ENCODE data around the gene SLC37A4.
"Not testable (repeated sequence)": the region's sequence is repeated elsewhere in the genome, so short reads cannot be mapped to it uniquely, and the experiment has no call there.

Gene SLC37A4

DNA sequence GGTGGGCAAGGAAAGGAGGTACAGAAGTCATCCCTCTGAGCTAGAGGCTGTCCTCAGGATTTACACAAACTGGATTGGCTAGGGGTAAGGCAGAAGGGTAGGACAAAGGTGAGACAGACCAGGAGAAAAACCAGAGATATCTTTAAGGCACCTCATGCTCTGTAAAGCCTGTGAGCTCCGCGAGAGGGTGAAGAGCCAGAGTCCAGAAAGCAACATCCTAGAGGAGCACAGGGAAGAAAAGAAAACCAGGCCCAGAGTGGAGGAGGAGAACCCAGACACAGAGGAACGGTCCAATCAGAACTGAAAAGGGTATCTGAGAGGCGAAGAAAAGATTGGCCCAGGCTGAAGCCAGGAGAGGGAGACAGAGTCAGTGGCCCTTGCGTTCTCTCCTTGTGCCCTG lies 5.1 kb downstream of the SLC37A4 start:
- TF ChIP-seq TAF1 (IDR thresholded peaks at IDR 0.05; ENCODE audit: borderline replicate concordance, low read depth, low read length) (no peak), POLR2A (IDR thresholded peaks at IDR 0.05; ENCODE audit: low read depth, low read length) (no peak), POLR2AphosphoS5 (IDR thresholded peaks at IDR 0.05; ENCODE audit: low read depth, low read length) (no peak)
- FAIRE-seq (no peak), DNase-seq (ENCODE audit: insufficient read length) (no peak)

DNA sequence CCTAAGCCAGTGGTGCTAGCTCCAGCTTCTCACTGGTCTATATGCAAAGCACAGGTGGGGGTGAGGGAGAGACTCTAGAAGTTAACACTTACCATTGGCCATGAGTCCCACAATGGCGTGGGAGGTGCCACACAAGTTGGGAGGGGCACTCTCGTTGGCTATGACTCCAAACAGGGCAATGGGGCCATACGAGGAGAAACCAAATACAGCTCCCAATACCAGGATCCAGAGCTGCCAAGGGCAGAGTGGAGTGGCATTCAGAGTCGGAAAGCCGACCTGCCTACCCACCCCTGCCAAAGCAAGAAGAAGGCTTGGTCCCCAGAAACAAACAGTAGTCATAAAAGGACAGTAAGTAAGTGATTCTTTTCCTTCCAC lies 5.6 kb downstream of the SLC37A4 start:
- DNase-seq (ENCODE audit: insufficient read length) (no peak), FAIRE-seq (no peak)
- no peak for TF ChIP-seq TAF1 (IDR thresholded peaks at IDR 0.05; ENCODE audit: borderline replicate concordance, low read depth, low read length)
- TF ChIP-seq POLR2AphosphoS5 (IDR thresholded peaks at IDR 0.05; ENCODE audit: low read depth, low read length) = no peak
- no peak for TF ChIP-seq POLR2A (IDR thresholded peaks at IDR 0.05; ENCODE audit: low read depth, low read length)

DNA sequence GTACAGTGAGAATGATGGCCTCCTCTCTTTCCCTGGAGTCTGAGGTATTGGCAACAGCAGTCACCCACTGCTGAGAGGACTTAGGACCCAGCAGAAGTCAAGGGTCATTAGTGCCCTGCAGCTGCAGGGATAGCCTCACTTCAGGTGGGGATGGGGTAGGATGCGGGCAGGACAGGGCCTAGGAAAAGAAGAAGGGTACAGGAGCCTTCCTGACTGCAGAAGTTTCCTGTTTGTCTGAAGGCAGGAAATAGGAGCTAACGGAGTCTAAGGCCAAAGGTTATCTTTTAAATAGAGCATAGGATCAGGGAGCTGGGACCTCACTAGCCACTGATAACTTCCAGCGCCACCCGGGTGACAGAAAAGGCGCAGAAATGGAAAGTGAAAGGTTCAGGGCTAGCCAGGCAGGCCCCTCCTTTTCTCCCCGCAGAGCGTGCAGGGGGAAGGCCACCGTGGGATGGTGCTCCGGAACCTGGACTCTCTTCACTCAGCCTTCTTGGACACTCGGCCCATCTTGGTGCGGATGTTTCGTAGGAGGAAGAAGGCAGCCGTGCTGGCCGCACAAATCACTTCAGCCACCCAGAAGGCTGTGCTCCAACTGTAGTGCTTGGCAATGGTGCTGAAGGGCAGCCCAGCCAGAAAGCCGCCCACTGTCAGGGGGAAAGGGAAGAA lies 6.1 kb downstream of the SLC37A4 start:
- FAIRE-seq (no peak), DNase-seq (ENCODE audit: insufficient read length) (no peak)
- no peak for TF ChIP-seq POLR2A (IDR thresholded peaks at IDR 0.05; ENCODE audit: low read depth, low read length)
- no peak for TF ChIP-seq POLR2AphosphoS5 (IDR thresholded peaks at IDR 0.05; ENCODE audit: low read depth, low read length)
- no peak for TF ChIP-seq TAF1 (IDR thresholded peaks at IDR 0.05; ENCODE audit: borderline replicate concordance, low read depth, low read length)

DNA sequence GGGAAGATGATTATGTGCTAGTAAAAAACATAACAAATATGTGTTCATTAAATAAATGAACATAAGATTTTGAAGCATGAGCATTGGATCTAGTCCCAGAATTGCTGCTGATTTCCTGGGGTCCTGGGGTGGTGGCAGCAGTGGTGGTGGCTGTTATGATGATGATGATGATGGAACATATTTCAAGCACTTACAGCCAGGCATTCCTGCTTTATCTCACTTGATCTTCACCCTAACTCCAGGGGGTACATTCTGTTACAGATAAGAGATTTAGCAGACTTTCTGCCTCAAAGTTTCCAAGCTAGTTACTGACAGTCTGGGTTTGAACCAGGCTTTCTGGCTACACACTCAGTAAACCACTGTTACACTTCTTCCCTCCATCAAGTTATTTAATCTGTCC lies 6.9 kb downstream of the SLC37A4 start:
- no peak for FAIRE-seq
- TF ChIP-seq POLR2AphosphoS5 (IDR thresholded peaks at IDR 0.05; ENCODE audit: low read depth, low read length) (no peak), TAF1 (IDR thresholded peaks at IDR 0.05; ENCODE audit: borderline replicate concordance, low read depth, low read length) (no peak)
- DNase-seq (ENCODE audit: insufficient read length) = no peak

DNA sequence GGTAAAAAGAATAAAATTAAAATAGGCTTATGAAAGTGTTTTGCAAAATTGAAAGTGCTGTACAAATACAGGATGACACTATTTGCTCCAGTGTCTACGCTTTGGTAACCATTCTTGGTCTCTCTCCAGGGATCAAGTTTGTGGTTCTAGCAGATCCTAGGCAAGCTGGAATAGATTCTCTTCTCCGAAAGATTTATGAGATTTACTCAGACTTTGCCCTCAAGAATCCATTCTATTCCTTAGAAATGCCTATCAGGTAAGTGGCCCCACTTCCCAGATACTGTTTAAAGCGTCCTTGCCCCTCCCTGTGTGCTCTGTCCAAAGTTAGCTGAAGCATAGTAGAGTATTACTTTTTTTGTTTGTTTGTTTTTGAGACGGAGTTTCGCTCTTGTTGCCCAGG lies 9.0 kb downstream of the SLC37A4 start:
- DNase-seq (ENCODE audit: insufficient read length) (no peak), FAIRE-seq (peak; percentile 36)
- no peak for TF ChIP-seq POLR2A (IDR thresholded peaks at IDR 0.05; ENCODE audit: low read depth, low read length)
- no peak for TF ChIP-seq POLR2AphosphoS5 (IDR thresholded peaks at IDR 0.05; ENCODE audit: low read depth, low read length)
- TF ChIP-seq TAF1 (IDR thresholded peaks at IDR 0.05; ENCODE audit: borderline replicate concordance, low read depth, low read length) = no peak

DNA sequence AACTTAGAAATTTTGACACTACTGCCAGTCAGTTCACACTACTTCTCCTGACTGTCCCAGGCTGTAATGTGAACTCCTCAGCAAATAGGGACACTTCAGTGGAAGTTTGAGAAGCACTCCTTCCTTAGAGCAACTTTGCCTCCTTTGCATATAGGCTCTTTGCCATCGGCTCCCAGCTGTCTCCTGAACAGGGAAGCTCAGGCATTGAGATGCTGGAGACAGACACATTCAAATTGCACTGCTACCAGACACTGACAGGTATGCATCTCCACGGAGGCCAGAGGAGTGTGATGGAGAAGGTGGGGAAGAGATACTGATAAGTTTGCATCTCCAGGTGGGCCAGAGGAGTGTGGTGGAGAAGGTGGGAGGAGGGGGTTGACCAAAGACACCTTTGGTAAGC lies 10.7 kb downstream of the SLC37A4 start:
- FAIRE-seq (no peak), DNase-seq (ENCODE audit: insufficient read length) (no peak)
- TF ChIP-seq POLR2AphosphoS5 (IDR thresholded peaks at IDR 0.05; ENCODE audit: low read depth, low read length) (no peak), TAF1 (IDR thresholded peaks at IDR 0.05; ENCODE audit: borderline replicate concordance, low read depth, low read length) (no peak), POLR2A (IDR thresholded peaks at IDR 0.05; ENCODE audit: low read depth, low read length) (no peak)

DNA sequence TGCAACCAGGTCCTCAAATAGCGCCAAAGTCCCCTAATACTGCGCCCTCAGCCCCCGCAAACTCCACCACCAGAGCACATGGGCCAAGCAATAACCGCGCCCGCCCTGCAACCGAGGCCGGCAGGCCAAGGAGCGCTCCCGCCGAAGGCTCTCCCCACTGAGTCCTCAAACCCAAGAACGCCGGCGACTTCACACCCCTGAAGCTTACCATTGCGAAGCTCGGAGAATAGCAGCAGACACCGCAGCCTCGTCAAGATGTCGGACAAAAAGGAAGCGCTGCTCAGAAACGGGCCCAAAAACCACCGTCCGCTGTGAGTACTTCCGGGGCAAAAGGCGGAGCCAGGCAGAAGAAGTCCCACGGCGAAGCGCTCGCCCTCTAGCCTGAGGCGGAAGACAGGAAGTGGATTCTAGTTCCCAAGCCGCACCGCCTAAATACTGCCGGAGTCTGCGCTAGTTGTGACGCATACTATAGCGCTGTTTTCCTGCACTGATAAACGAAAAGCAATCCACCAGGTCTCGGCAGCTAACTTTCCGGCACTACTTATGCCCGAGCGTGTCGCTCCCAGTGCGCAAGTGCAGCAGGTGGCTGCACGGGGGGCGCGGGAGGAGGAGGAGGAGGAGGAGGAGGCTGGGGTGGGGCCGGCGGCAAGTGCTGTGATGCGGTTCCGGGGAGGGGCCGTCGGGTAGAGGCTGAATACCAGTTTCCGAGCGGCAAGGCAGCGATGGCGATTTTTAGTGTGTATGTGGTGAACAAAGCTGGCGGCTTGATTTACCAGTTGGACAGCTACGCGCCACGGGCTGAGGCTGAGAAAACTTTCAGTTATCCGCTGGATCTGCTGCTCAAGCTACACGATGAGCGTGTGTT lies 12.4 kb downstream of the SLC37A4 start, which contains the start of the genes RPS25 and TRAPPC4:
TSS of gene RPS25 (minus strand) at position 270 of the 865 bp plus-strand sequence. CDS start at position 211, 59 bp downstream.
TSS of gene TRAPPC4 (plus strand) at position 693 of the 865 bp plus-strand sequence. CDS start at position 723, 30 bp downstream.
- TF ChIP-seq POLR2A (IDR thresholded peaks at IDR 0.05; ENCODE audit: low read depth, low read length) (peak; percentile 95), POLR2AphosphoS5 (IDR thresholded peaks at IDR 0.05; ENCODE audit: low read depth, low read length) (peak; percentile 96), TAF1 (IDR thresholded peaks at IDR 0.05; ENCODE audit: borderline replicate concordance, low read depth, low read length) (peak; percentile 89)
- DNase-seq (ENCODE audit: insufficient read length) = peak; percentile 95
- FAIRE-seq = peak; percentile 97

DNA sequence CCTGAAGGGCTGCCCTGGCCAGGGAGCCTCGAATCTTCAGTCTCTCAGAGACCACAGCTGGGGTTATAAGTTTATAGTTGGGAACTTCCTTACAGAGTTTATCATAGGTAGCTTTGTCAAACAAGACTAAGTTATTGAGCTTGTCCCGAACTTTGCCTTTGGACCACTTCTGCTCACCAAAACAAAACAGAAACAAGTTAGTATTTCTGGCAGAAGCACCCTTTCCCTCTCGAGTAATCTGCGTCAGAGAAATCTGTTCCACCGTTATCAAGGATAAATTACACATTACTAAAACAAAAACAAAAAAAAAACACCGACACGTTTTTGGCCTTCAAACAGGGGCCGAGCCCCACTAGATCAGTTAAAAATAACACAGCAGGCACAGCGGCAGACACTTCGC lies 13.3 kb downstream of the SLC37A4 start:
- FAIRE-seq; DNase-seq (ENCODE audit: insufficient read length): not testable (repeated sequence)

DNA sequence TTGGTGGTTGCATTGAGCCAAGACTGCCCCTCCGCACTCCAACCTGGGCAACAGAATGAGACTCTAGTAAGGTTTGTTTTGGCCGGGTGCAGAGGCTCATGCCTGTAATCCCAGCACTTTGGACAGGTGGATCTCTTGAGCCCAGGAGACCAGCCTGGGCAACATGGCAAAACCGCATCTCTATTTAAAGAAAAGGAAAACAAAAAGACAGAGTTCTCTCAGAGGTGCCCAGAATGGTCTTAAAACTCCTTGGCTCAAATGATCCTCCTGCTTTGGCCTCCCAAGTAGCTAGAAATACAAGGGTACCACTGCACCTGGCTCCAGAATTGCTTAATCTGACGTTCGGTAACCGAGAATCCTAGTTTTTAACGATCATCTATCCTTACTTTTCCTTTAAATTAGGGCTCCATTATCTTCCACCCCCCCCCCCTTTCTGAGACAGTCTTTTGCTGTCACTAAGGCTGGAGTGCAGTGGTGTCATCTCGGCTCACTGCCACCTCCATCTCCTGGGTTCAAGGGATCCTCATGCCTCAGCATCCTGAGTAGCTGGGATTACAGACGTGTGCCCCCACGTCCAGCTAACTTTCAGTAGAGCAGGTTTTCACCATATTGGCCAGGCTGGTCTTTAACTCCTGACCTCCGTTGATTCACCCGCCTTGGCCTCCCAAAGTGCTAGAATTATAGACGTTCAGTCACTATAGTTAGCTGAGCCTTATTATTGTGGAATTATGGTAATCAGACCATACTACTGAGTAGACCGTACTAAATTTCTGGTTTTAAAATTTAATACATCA lies 14.3 kb downstream of the SLC37A4 start:
- DNase-seq (ENCODE audit: insufficient read length) (no peak), FAIRE-seq (no peak)
- 0 out of 2 replicates have a peak, but pooled peaks have one; percentile 41 for TF ChIP-seq POLR2A (IDR thresholded peaks at IDR 0.05; ENCODE audit: low read depth, low read length)
- no peak for TF ChIP-seq POLR2AphosphoS5 (IDR thresholded peaks at IDR 0.05; ENCODE audit: low read depth, low read length)

DNA sequence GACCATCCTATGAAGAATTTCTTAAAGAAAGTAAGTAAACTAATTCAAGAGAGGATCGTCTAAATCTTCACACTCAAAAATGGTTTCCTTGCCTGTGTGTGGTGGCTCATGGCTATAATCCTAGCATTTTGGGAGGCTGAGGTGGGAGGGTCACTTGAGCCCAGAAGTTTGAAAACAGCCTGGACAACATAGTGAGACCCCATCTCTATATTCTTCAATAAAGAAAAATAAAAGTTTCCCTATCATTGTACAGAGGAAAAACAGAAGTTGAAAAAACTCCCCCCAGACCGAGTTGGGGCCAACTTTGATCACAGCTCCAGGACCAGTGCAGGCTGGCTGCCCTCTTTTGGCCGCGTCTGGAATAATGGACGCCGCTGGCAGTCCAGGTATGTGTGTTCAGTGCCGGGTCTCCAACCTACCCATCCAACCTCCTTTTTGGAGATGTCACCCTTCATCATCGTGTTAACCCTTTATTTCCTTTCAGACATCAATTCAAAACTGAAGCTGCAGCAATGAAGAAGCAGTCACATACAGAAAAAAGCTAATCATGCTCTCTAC lies 15.5 kb downstream of the SLC37A4 start:
- TF ChIP-seq TAF1 (IDR thresholded peaks at IDR 0.05; ENCODE audit: borderline replicate concordance, low read depth, low read length) (no peak), POLR2A (IDR thresholded peaks at IDR 0.05; ENCODE audit: low read depth, low read length) (0 out of 2 replicates have a peak, but pooled peaks have one; percentile 29), POLR2AphosphoS5 (IDR thresholded peaks at IDR 0.05; ENCODE audit: low read depth, low read length) (peak; percentile 24; the same call in 1 of the 2 replicates)
- no peak for DNase-seq (ENCODE audit: insufficient read length)
- FAIRE-seq = no peak

Measured in GM12892 (cell line).